HG02884 (cell line): ENCODE results near the gene HMGN3.

Experiments
- ATAC-seq: cut with Tn5 transposase; IDR thresholded peaks from one replicate; pipeline ENCODE4 v1.9.1; 2021; ENCODE audit warnings: mild to moderate bottlenecking, moderate library complexity; ENCODE audit not compliant: unreplicated experiment

Gene HMGN3

GRCh38 chr6:79233611-79234149 is 802 bp downstream of the HMGN3 start:
- peak; percentile 60 for ATAC-seq

- ATAC-seq, result no peak
Observed at GRCh38 chr6:79232696-79233462, 1.6 kb downstream of the HMGN3 start.

GRCh38 chr6:79231666-79232065 is 2.8 kb downstream of the HMGN3 start:
- ATAC-seq, result no peak

- no peak for ATAC-seq
Observed at GRCh38 chr6:79231101-79231500, 3.4 kb downstream of the HMGN3 start.

GRCh38 chr6:79230149-79230548 is 4.3 kb downstream of the HMGN3 start:
- no peak for ATAC-seq

GRCh38 chr6:79227445-79227844 is 7.0 kb downstream of the HMGN3 start:
- ATAC-seq, result no peak

GRCh38 chr6:79226660-79227059 is 7.8 kb downstream of the HMGN3 start:
- ATAC-seq, result no peak

GRCh38 chr6:79225717-79226599 is 8.5 kb downstream of the HMGN3 start:
- ATAC-seq, result no peak

GRCh38 chr6:79223611-79224404 is 10.7 kb downstream of the HMGN3 start:
- no peak for ATAC-seq

- no peak for ATAC-seq
Observed at GRCh38 chr6:79215213-79215824, 19.2 kb downstream of the HMGN3 start.

- ATAC-seq, result no peak
Observed at GRCh38 chr6:79212859-79213258, 21.6 kb downstream of the HMGN3 start.

- no peak for ATAC-seq
Observed at GRCh38 chr6:79208816-79209215, 25.7 kb downstream of the HMGN3 start.

- ATAC-seq, result no peak
Observed at GRCh38 chr6:79203753-79204253, 30.7 kb downstream of the HMGN3 start.

- no peak for ATAC-seq
Observed at GRCh38 chr6:79202556-79202955, 31.9 kb downstream of the HMGN3 start.

GRCh38 chr6:79201983-79202382 is 32.5 kb downstream of the HMGN3 start:
- no peak for ATAC-seq

GRCh38 chr6:79201143-79201542 is 33.3 kb downstream of the HMGN3 start:
- ATAC-seq, result no peak

GRCh38 chr6:79196912-79197311 is 37.6 kb downstream of the HMGN3 start:
- ATAC-seq, result no peak

- ATAC-seq, result no peak
Observed at GRCh38 chr6:79193971-79194370, 40.5 kb downstream of the HMGN3 start.

GRCh38 chr6:79189760-79190350 is 44.6 kb downstream of the HMGN3 start:
- ATAC-seq, result no peak

- no peak for ATAC-seq
Observed at GRCh38 chr6:79188885-79189480, 45.5 kb downstream of the HMGN3 start.
